Measurements from ENCODE around the gene CACNA1A.

DNA sequence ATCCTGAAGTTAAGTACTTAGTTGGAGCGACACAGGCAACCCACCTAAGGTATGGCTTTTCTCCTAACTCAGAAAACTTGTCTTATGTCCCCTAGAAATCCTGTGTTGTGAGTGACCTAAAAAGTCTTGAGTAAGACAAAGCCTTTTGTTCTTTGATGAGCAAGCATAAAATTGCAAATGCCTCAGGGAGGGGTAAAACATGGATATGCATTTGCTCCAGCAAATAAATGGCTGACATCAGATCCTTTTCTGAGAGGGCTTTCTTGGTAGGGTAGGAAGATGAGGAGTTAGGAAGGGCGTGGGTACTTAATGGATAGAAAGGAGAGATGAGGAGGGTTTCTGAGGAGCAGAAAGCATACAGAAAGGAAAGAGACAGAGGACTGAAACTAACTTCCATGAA lies 192.4 kb downstream of the CACNA1A start:
- TF ChIP-seq, protein P1, sequence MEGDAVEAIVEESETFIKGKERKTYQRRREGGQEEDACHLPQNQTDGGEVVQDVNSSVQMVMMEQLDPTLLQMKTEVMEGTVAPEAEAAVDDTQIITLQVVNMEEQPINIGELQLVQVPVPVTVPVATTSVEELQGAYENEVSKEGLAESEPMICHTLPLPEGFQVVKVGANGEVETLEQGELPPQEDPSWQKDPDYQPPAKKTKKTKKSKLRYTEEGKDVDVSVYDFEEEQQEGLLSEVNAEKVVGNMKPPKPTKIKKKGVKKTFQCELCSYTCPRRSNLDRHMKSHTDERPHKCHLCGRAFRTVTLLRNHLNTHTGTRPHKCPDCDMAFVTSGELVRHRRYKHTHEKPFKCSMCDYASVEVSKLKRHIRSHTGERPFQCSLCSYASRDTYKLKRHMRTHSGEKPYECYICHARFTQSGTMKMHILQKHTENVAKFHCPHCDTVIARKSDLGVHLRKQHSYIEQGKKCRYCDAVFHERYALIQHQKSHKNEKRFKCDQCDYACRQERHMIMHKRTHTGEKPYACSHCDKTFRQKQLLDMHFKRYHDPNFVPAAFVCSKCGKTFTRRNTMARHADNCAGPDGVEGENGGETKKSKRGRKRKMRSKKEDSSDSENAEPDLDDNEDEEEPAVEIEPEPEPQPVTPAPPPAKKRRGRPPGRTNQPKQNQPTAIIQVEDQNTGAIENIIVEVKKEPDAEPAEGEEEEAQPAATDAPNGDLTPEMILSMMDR (IDR thresholded peaks at IDR 0.05) = no peak
- TF ChIP-seq POLR2A (IDR thresholded peaks at IDR 0.05) = no peak
